NT2/D1 (cell line): ENCODE measurements around the gene MYLK.

ENCODE experiments used
- YY1 ChIP-seq: IDR thresholded peaks from 2 replicates; pipeline ENCODE4 v1.6.1; 2011; ENCODE audit not compliant: insufficient read length, insufficient read depth
- ZNF274 ChIP-seq: IDR thresholded peaks from 2 replicates; pipeline ENCODE4 v1.6.1; 2011; ENCODE audit warnings: mild to moderate bottlenecking, low read depth, low read length

DNA sequence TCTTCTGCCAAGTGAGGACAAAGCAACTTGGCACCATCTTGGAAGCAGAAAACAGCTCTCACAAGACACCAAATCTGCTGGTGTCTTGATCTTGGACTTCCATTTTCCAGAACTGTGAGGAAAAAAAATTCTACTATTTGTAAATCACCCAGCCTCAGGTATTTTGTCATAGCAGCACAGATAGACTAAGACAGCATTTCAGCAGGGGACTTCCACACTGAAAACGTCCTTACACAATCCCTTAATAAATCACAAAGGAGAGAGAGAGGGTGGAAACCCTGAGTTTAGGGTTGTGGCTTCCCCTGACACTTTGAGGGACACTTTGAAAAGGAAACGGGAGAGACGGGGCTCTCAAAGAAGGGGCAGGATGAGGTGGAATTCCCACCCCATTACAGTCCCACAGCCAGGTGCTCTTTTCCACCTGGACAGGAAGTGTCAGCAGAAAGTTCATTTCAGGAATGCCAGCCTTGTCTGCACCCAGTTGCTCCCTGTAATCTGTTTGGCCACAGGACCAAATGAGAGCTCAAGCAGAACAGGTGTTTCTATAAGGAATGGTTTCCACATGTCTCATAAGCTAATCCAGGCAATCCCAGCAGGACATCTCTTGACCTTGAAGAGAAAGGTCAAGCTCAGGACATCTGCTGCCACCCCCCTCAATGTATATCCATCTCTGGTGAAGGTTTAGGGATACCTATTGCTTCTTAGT lies 51.3 kb downstream of the MYLK start:
- TF ChIP-seq YY1 (no peak), ZNF274 (no peak)
